Activated CD8-positive, alpha-beta memory T cell treated with anti-CD3 and anti-CD28 coated beads for 24 hours (primary cell): ENCODE results near the gene CD300LB.

Experiments
- DNase-seq: peaks from one replicate; pipeline ENCODE4 v3.0.0-alpha.2; 2020

CD300LB gene

GRCh38 chr17:74547736-74548135 lies 16.5 kb upstream of the CD300LB start:
- DNase-seq, result no peak

GRCh38 chr17:74547264-74547663 lies 16.0 kb upstream of the CD300LB start:
- DNase-seq, result no peak

- DNase-seq, result no peak
These were observed 15.3 kb upstream of the CD300LB start for GRCh38 chr17:74546586-74546985.

- no peak for DNase-seq
These were observed 14.6 kb upstream of the CD300LB start, which contains the start of gene CD300C for GRCh38 chr17:74545843-74546230. Gene CD300C (minus strand): TSS chr17:74546115. CDS start chr17:74545782, 333 bp downstream.

- DNase-seq, result no peak
These were observed 13.9 kb upstream of the CD300LB start for GRCh38 chr17:74544991-74545842.

- DNase-seq, result no peak
These were observed 12.9 kb upstream of the CD300LB start for GRCh38 chr17:74543891-74544760.

- no peak for DNase-seq
These were observed 12.1 kb upstream of the CD300LB start for GRCh38 chr17:74543406-74543805.

GRCh38 chr17:74542727-74543383 lies 11.6 kb upstream of the CD300LB start:
- no peak for DNase-seq

GRCh38 chr17:74542166-74542565 lies 10.9 kb upstream of the CD300LB start:
- no peak for DNase-seq

- no peak for DNase-seq
These were observed 10.2 kb upstream of the CD300LB start for GRCh38 chr17:74541176-74542111.

- no peak for DNase-seq
These were observed 8.1 kb upstream of the CD300LB start for GRCh38 chr17:74539281-74539820.

GRCh38 chr17:74536890-74537289 lies 5.6 kb upstream of the CD300LB start:
- DNase-seq, result no peak

- peak; percentile 53 for DNase-seq
These were observed 840 bp upstream of the CD300LB start for GRCh38 chr17:74532115-74532514.

GRCh38 chr17:74530831-74531150 lies 484 bp downstream of the CD300LB start:
- DNase-seq, result no peak

- peak; percentile 33 for DNase-seq
These were observed 2.0 kb downstream of the CD300LB start for GRCh38 chr17:74529243-74529642.

- peak; percentile 15 for DNase-seq
These were observed 2.6 kb downstream of the CD300LB start for GRCh38 chr17:74528491-74529199.

- peak; percentile 21 for DNase-seq
These were observed 3.5 kb downstream of the CD300LB start for GRCh38 chr17:74527756-74528155.

GRCh38 chr17:74527081-74527480 lies 4.2 kb downstream of the CD300LB start:
- peak; percentile 26 for DNase-seq

GRCh38 chr17:74526681-74527080 lies 4.6 kb downstream of the CD300LB start:
- no peak for DNase-seq

GRCh38 chr17:74525781-74526288 lies 5.4 kb downstream of the CD300LB start:
- peak; percentile 32 for DNase-seq

GRCh38 chr17:74525465-74525725 lies 5.9 kb downstream of the CD300LB start:
- DNase-seq, result no peak
